ENCODE results near the gene ALG13.

DNA sequence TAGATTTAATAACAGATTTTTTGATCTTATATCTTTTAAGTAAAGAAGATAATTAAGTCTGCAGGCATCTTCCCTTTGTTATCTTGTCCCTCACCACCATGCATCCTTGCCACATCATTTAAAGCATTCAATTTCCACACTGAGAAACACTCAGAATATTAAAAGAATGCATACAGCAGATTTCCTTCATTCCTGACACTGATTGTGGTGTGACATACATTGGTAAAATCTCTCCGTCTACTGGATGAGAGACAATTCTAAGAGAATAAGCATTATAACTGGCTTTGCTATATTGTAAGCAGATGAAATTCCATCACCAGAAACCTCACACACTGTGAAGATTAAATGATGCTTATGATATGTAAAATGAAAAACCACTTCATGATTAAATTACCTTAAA is 97.6 kb downstream of the ALG13 start:
- TF ChIP-seq, protein P1, sequence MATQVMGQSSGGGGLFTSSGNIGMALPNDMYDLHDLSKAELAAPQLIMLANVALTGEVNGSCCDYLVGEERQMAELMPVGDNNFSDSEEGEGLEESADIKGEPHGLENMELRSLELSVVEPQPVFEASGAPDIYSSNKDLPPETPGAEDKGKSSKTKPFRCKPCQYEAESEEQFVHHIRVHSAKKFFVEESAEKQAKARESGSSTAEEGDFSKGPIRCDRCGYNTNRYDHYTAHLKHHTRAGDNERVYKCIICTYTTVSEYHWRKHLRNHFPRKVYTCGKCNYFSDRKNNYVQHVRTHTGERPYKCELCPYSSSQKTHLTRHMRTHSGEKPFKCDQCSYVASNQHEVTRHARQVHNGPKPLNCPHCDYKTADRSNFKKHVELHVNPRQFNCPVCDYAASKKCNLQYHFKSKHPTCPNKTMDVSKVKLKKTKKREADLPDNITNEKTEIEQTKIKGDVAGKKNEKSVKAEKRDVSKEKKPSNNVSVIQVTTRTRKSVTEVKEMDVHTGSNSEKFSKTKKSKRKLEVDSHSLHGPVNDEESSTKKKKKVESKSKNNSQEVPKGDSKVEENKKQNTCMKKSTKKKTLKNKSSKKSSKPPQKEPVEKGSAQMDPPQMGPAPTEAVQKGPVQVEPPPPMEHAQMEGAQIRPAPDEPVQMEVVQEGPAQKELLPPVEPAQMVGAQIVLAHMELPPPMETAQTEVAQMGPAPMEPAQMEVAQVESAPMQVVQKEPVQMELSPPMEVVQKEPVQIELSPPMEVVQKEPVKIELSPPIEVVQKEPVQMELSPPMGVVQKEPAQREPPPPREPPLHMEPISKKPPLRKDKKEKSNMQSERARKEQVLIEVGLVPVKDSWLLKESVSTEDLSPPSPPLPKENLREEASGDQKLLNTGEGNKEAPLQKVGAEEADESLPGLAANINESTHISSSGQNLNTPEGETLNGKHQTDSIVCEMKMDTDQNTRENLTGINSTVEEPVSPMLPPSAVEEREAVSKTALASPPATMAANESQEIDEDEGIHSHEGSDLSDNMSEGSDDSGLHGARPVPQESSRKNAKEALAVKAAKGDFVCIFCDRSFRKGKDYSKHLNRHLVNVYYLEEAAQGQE (IDR thresholded peaks at IDR 0.05; ENCODE audit: insufficient read depth in 1 of 2, low read depth in 2 of 2, low read length in 2 of 2), result no peak
- TF ChIP-seq POLR2AphosphoS5 (IDR thresholded peaks at IDR 0.05; ENCODE audit: low read depth, low read length) (no peak), TAF1 (IDR thresholded peaks at IDR 0.05; ENCODE audit: borderline replicate concordance, insufficient read depth, low read length) (no peak), SIN3A (IDR thresholded peaks at IDR 0.05; ENCODE audit: borderline replicate concordance, insufficient read depth, low read length) (no peak)

Data from PFSK-1 (cell line).